Testis (tissue), 3 donors: Measurements from ENCODE around the gene PTPRN2. TPM values are rescaled to one million over a fixed set of nuclear protein-coding genes. Genes with fewer than 3 reads are reported as not detected.
"Not testable (repeated sequence)": the region's sequence is repeated elsewhere in the genome, so short reads cannot be mapped to it uniquely, and the experiment has no call there.

ENCODE experiments used
- DNase-seq: peaks from one replicate; pipeline ENCODE4 v3.0.0-alpha.2; 2019
- H3K27ac ChIP-seq, 2 donors: fragments of 200-600 bp; sonication (generic); one replicate each; pipeline ENCODE4 v1.5.1; 2019
- H3K27me3 ChIP-seq: fragments of 200-600 bp; sonication (generic); one replicate; pipeline ENCODE4 v1.5.1; 2019
- H3K36me3 ChIP-seq: fragments of 200-600 bp; sonication (generic); one replicate; pipeline ENCODE4 v1.5.1; 2017; ENCODE audit warnings: low read depth; ENCODE audit errors: missing control alignments
- H3K4me1 ChIP-seq: fragments of 200-600 bp; sonication (generic); one replicate; pipeline ENCODE4 v1.5.1; 2019
- H3K4me3 ChIP-seq, 2 donors: fragments of 200-600 bp; sonication (generic); one replicate each; pipeline ENCODE4 v1.5.1; 2017 to 2019
- H3K9me3 ChIP-seq: fragments of 200-600 bp; sonication (generic); one replicate; pipeline ENCODE4 v1.5.1; 2017
- POLR2A ChIP-seq: fragments of 450-650 bp; IDR thresholded peaks from one replicate; pipeline ENCODE4 v1.6.1; 2017; ENCODE audit warnings: antibody characterized with exemption, mild to moderate bottlenecking, moderate library complexity
- WGBS, 2 donors: methylation state at CpG; one replicate each; pipeline ENCODE4 v1.1.5; 2018; 5-methylcytosine and 5-hydroxymethylcytosine counted together
- intact Hi-C: fragments of 100-400 bp; cut with DNase I; formaldehyde crosslinking; loops from one replicate; pipeline ENCODE4 v1.15.1; 2023; ENCODE audit warnings: low total_unique reads
- polyA plus RNA-seq: library from polyadenylated mRNA; stranded (reverse); fragments of 350-450 nt; fragmentation: Illumina TruSeq; extraction: RNeasy Lipid Tissue Mini Kit (QIAGEN cat#74804); gene quantifications from one replicate; pipeline ENCODE4 v1.2.3, GENCODE V29; 2014; ENCODE audit warnings: low read depth, low replicate concordance; ENCODE audit not compliant: insufficient read depth
- total RNA-seq, 2 donors: library from RNA; depleted of rRNA; stranded (reverse); fragments of >200 nt; gene quantifications; one replicate each; pipeline ENCODE4 v1.2.3, GENCODE V29; 2016
- TF ChIP-seq, protein P1 (sequence below), 3 experiments: fragments of 450-650 bp in 2 of 3; fragments of 200-600 bp in 1 of 3; sonication (generic) in 1 of 3; IDR thresholded peaks; one replicate each; pipeline ENCODE4 v1.5.1; 2016 to 2019; ENCODE audit warnings: antibody characterized with exemption in 3 of 3, mild to moderate bottlenecking in 2 of 3, moderate library complexity in 1 of 3

Gene PTPRN2
- total and polyA plus RNA-seq, 3 donors from 2014 or later: 9.3 to 10.8 (median 9.8) TPM

DNA sequence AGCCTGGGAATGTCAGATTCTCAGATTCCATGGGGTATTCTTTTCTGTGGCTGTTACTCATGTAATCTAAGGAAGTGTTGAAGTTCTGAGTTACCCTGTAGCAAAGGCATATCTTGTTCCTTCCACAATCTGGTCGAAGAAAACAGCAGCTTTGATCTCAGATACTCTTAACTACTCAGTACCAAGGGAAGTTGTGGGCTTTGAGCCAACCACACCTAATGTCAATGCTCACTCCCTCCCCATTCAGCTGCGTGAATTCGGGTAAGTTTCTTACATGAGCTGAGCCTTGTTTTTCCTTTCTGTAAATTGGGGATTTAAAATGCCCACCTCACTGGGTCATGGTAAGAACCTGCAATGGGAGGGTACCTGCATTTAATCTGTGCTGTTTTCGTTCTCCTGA is 52.5 kb downstream of the PTPRN2 start:
- no peak for DNase-seq
- Histone ChIP-seq H3K4me1 (no peaks in the 10 kb centered on the region), H3K9me3 (no peaks in the 10 kb centered on the region), H3K36me3 (no peaks in the 10 kb centered on the region), H3K27ac (no peak overlapping the region), H3K4me3 (no peak overlapping the region), H3K27me3 (no peaks in the 10 kb centered on the region)
- TF ChIP-seq, protein P1, sequence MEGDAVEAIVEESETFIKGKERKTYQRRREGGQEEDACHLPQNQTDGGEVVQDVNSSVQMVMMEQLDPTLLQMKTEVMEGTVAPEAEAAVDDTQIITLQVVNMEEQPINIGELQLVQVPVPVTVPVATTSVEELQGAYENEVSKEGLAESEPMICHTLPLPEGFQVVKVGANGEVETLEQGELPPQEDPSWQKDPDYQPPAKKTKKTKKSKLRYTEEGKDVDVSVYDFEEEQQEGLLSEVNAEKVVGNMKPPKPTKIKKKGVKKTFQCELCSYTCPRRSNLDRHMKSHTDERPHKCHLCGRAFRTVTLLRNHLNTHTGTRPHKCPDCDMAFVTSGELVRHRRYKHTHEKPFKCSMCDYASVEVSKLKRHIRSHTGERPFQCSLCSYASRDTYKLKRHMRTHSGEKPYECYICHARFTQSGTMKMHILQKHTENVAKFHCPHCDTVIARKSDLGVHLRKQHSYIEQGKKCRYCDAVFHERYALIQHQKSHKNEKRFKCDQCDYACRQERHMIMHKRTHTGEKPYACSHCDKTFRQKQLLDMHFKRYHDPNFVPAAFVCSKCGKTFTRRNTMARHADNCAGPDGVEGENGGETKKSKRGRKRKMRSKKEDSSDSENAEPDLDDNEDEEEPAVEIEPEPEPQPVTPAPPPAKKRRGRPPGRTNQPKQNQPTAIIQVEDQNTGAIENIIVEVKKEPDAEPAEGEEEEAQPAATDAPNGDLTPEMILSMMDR (IDR thresholded peaks at IDR 0.05): no peak
- TF ChIP-seq POLR2A: no peak
- intact Hi-C loops: no loop called here
- 83 to 86% methylated on average over 4 of the region's 4 CpGs for WGBS, 2 donors

DNA sequence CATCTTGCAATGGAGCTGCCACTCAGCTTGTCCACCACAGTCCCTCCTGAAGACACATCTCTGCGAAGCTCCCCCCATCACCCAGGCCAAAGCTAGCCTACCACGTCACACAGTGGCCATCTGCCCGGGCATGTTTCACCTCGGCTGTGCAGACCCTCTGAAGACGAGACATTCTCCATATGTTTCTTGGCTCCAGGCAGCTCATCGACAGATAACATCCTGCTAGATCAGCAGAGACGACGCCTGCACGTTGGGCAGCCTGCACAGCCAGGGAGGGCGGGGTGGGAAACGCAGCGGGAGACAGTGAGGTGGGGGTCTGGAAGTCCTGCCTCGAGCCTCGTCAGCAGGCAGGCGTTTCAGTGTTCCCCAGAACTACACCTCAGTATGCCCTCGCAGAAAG is 53.0 kb downstream of the PTPRN2 start:
- H3K9me3 ChIP-seq: no peaks in the 10 kb centered on the region
- TF ChIP-seq, protein P1 (IDR thresholded peaks at IDR 0.05): no peak
- TF ChIP-seq POLR2A: no peak
- H3K27me3 ChIP-seq: no peaks in the 10 kb centered on the region
- DNase-seq: no peak
- intact Hi-C loops: no loop called here
- no peaks in the 10 kb centered on the region for H3K4me1 ChIP-seq
- H3K27ac ChIP-seq: no peak overlapping the region
- H3K36me3 ChIP-seq: no peaks in the 10 kb centered on the region
- no peak overlapping the region for H3K4me3 ChIP-seq
- 61 to 83% methylated on average over 15 to 16 of the region's 16 CpGs for whole genome bisulfite sequencing, 2 donors

DNA sequence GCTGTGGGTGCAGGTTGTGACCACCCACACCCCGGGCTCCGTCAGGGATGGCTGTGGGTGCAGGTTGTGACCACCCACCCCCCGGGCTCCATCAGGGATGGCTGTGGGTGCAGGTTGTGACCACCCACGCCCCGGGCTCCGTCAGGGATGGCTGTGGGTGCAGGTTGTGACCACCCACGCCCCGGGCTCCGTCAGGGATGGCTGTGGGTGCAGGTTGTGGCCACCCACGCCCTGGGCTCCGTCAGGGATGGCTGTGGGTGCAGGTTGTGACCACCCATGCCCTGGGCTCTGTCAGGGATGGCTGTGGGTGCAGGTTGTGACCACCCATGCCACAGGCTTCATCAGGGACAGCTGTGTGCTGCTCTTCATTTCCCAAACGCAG is 53.5 kb downstream of the PTPRN2 start:
- H3K4me3 ChIP-seq, H3K4me1 ChIP-seq, H3K27me3 ChIP-seq, H3K9me3 ChIP-seq, DNase-seq, H3K27ac ChIP-seq, H3K36me3 ChIP-seq, intact Hi-C loops: not testable (repeated sequence)
- 91 to 100% methylated on average over 1 to 12 of the region's 12 CpGs for WGBS, 2 donors

DNA sequence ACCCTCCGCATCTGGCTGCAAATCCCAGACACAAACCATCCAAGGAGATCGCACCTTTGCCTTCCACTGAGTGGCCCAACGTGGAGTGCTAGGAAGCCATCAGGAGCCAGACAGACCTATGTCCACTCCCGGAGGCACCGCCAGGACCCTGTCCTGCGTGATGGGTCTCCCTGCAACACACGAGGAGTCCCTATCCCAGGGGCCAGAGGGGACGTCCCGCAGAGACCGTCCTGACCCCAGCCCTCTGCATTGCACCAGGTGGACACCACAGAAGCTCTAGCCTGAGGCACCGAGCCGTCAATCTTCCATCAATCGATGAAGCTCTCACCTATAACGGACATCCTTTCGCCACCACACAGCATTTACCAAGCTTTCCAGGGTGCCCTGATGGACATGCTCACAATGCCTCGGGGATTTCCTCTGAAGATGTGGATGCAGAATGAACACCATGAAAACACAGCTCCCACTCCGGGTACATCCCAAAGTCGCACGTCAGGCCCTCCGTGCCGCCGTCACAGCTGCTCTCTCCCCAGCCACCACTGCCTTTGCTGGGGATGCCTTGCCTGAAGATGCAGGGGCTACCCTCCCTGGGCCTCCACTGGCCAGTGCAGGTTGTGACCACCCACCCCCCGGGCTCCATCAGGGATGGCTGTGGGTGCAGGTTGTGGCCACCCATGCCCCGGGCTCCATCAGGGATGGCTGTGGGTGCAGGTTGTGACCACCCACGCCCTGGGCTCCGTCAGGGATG is 54.1 kb downstream of the PTPRN2 start:
- Histone ChIP-seq H3K27ac (no peak overlapping the region), H3K27me3 (no peaks in the 10 kb centered on the region), H3K4me1 (no peaks in the 10 kb centered on the region), H3K36me3 (no peaks in the 10 kb centered on the region), H3K9me3 (no peaks in the 10 kb centered on the region), H3K4me3 (no peak overlapping the region)
- WGBS, 2 donors: 88 to 90% methylated on average over 15 to 26 of the region's 26 CpGs
- no peak for DNase-seq
- intact Hi-C loops: no loop called here
- TF ChIP-seq POLR2A: no peak

DNA sequence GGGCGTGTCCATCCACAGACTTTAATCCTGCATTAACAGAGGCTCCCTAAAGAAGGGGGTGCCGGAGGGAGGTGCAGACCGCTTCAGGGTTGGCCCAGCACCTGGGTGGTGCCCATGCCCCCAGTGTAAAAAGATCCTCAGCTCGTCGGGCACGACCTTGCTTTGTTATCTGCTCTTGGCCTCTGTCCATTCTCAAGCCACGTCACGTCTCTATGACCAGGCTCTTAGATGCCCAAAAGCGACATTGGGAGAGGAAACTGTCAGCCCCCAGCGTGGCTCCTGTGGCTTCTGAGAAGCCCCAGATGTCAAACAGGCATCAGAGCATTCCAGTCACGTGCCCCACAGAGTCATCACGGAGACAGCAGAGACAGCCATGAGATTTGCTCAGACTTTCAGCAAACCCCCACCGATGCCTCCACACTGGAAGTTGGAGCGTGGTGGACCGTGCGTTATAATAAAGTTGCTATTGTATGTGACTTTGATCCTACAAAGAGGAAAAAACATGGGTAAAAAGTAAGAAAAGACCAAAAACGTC is 55.5 kb downstream of the PTPRN2 start:
- WGBS, 2 donors: 74% methylated on average over 16 to 17 of the region's 17 CpGs
- intact Hi-C loops: no loop called here
- Histone ChIP-seq H3K4me1 (no peaks in the 10 kb centered on the region), H3K9me3 (no peaks in the 10 kb centered on the region), H3K27ac (no peak overlapping the region), H3K27me3 (no peaks in the 10 kb centered on the region), H3K36me3 (no peaks in the 10 kb centered on the region), H3K4me3 (no peak overlapping the region)
- no peak for DNase-seq
- no peak for TF ChIP-seq POLR2A
- TF ChIP-seq, protein P1 (IDR thresholded peaks at IDR 0.05): no peak

DNA sequence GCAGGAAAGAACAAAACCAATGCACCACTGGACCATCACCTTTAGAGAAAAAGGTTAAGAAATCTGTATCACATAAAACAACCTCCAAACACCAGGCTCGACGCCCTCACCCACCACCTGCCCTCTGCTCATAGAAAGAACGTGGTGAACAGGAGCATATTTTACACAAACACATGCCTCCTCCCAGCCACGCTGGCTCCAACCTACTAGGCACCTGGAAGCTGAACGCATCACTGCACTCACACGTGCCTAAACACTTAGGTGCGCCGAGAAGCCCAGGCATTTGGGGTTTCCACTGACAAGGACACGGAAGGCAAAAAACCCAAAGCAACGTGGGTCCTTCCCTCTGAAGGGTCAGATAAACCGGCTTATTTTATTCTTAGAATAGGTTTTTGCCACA is 56.0 kb downstream of the PTPRN2 start:
- Histone ChIP-seq H3K36me3 (no peaks in the 10 kb centered on the region), H3K4me3 (no peak overlapping the region), H3K27me3 (no peaks in the 10 kb centered on the region), H3K9me3 (no peaks in the 10 kb centered on the region), H3K27ac (no peak overlapping the region), H3K4me1 (no peaks in the 10 kb centered on the region)
- 83 to 84% methylated on average over 11 of the region's 11 CpGs for WGBS, 2 donors
- intact Hi-C loops: no loop called here
- DNase-seq: no peak
- TF ChIP-seq POLR2A: no peak
- TF ChIP-seq, protein P1 (IDR thresholded peaks at IDR 0.05): no peak
